ENCODE measurements around the gene HPRT1.

- TF ChIP-seq CTCF (IDR thresholded peaks at IDR 0.05) (no peak), POLR2A (IDR thresholded peaks at IDR 0.05) (no peak)
Measured at GRCh38 chrX:134459683-134460004, 321 bp upstream of the HPRT1 start.

Measured in testis (tissue), 2 donors.